ENCODE measurements around the gene SNX30.

The SNX30 gene

GRCh38 chr9:112753725-112754124, 3.2 kb downstream of the SNX30 start:
- no peak for DNase-seq

- DNase-seq = no peak
Observed at GRCh38 chr9:112754578-112754977, 4.0 kb downstream of the SNX30 start.

GRCh38 chr9:112755016-112755427, 4.5 kb downstream of the SNX30 start:
- DNase-seq = no peak

GRCh38 chr9:112755675-112756074, 5.1 kb downstream of the SNX30 start:
- no peak for DNase-seq

GRCh38 chr9:112757282-112757883, 6.8 kb downstream of the SNX30 start:
- no peak for DNase-seq

GRCh38 chr9:112757940-112758339, 7.4 kb downstream of the SNX30 start:
- DNase-seq = no peak

- no peak for DNase-seq
Observed at GRCh38 chr9:112760821-112761220, 10.3 kb downstream of the SNX30 start.

GRCh38 chr9:112761912-112762655, 11.5 kb downstream of the SNX30 start:
- DNase-seq = no peak

- no peak for DNase-seq
Observed at GRCh38 chr9:112762726-112763518, 12.4 kb downstream of the SNX30 start.

- no peak for DNase-seq
Observed at GRCh38 chr9:112764344-112764743, 13.8 kb downstream of the SNX30 start.

- no peak for DNase-seq
Observed at GRCh38 chr9:112764837-112765236, 14.3 kb downstream of the SNX30 start.

GRCh38 chr9:112765281-112765680, 14.7 kb downstream of the SNX30 start:
- no peak for DNase-seq

- no peak for DNase-seq
Observed at GRCh38 chr9:112771359-112772214, 21.0 kb downstream of the SNX30 start.

- no peak for DNase-seq
Observed at GRCh38 chr9:112772215-112772509, 21.6 kb downstream of the SNX30 start.

- no peak for DNase-seq
Observed at GRCh38 chr9:112772551-112772950, 22.0 kb downstream of the SNX30 start.

- DNase-seq = no peak
Observed at GRCh38 chr9:112774006-112774996, 23.7 kb downstream of the SNX30 start.

- no peak for DNase-seq
Observed at GRCh38 chr9:112777914-112778313, 27.4 kb downstream of the SNX30 start.

GRCh38 chr9:112780450-112781036, 30.0 kb downstream of the SNX30 start:
- DNase-seq = no peak

GRCh38 chr9:112782218-112782617, 31.7 kb downstream of the SNX30 start:
- no peak for DNase-seq

- no peak for DNase-seq
Observed at GRCh38 chr9:112783551-112783954, 33.0 kb downstream of the SNX30 start.

- DNase-seq = no peak
Observed at GRCh38 chr9:112784020-112784785, 33.6 kb downstream of the SNX30 start.
